Panc1 (cell line): ENCODE data around the gene PTRH1. TPM values are rescaled to one million over a fixed set of nuclear protein-coding genes. Genes with fewer than 3 reads are reported as not detected.

Experiments used
- ATAC-seq: fragments of 200-7000 bp; cut with Tn5 transposase; 2 replicates; pipeline ENCODE4 v1.9.1; 2020; ENCODE audit warnings: mild to moderate bottlenecking, moderate library complexity
- BruUV-seq: library from RNA; stranded (reverse); fragments of 400-500 nt; replicated peaks from 2 replicates; lab custom pipeline; 2021; lab: Mats Ljungman, UMichigan
- CTCF ChIA-PET: fragments of 300-600 bp; sonication (Branson Sonifier 250); formaldehyde crosslinking; loops from one replicate; lab custom pipeline; 2022; ENCODE audit warnings: antibody characterized with exemption; lab: Charles Lee
- POLR2A ChIA-PET: fragments of 300-600 bp; sonication (Branson Sonifier 250); formaldehyde crosslinking; loops from one replicate; lab custom pipeline; 2022; ENCODE audit warnings: antibody characterized with exemption; lab: Charles Lee
- DNase-seq: peaks from one replicate; pipeline ENCODE4 v3.0.0-alpha.2; 2010; ENCODE audit warnings: low read depth, low spot score
- H3K27ac ChIP-seq: 2 replicates; pipeline ENCODE4 v1.5.1; 2011; ENCODE audit warnings: mild to moderate bottlenecking, low read length, inconsistent platforms
- H3K27me3 ChIP-seq: fragments of 200-500 bp; sonication (Bioruptor generic); 2 replicates; pipeline ENCODE4 v1.6.0; 2014; ENCODE audit warnings: low read length, inconsistent platforms; ENCODE audit not compliant: control insufficient read depth, insufficient read depth
- H3K36me3 ChIP-seq: fragments of 200-500 bp; sonication (Bioruptor generic); 2 replicates; pipeline ENCODE4 v1.5.1; 2014; ENCODE audit warnings: inconsistent platforms, mild to moderate bottlenecking, low read length, moderate library complexity; ENCODE audit not compliant: control insufficient read depth, insufficient read depth
- H3K4me1 ChIP-seq: 2 replicates; pipeline ENCODE4 v1.5.1; 2011; ENCODE audit warnings: inconsistent platforms, mild to moderate bottlenecking, low read length, moderate library complexity; ENCODE audit not compliant: control insufficient read depth, insufficient read depth
- H3K4me3 ChIP-seq, 2 experiments: 2 replicates each; pipeline ENCODE4 v1.5.1; 2011 to 2012; ENCODE audit warnings: low read depth in 2 of 2, low read length in 2 of 2, mild to moderate bottlenecking in 2 of 2, inconsistent platforms in 1 of 2, moderate library complexity in 1 of 2
- H3K9me3 ChIP-seq: fragments of 200-500 bp; sonication (Bioruptor generic); 2 replicates; pipeline ENCODE4 v1.5.1; 2014; ENCODE audit warnings: low read depth, mild to moderate bottlenecking, inconsistent platforms, low read length, moderate library complexity; ENCODE audit not compliant: control insufficient read depth, insufficient read depth
- CTCF ChIP-seq: fragments of 450-650 bp; IDR thresholded peaks from 2 replicates; pipeline ENCODE4 v1.5.1; 2017; ENCODE audit warnings: mild to moderate bottlenecking
- POLR2AphosphoS5 ChIP-seq: IDR thresholded peaks from 2 replicates; pipeline ENCODE4 v1.6.1; 2012; ENCODE audit warnings: mild to moderate bottlenecking, low read depth, low read length, moderate library complexity
- REST ChIP-seq, 2 experiments: IDR thresholded peaks; 2 replicates each; pipeline ENCODE4 v1.6.1; 2011 to 2012; ENCODE audit warnings: low read depth in 2 of 2, control low read depth in 1 of 2, low read length in 1 of 2, mild to moderate bottlenecking in 1 of 2, moderate library complexity in 1 of 2; ENCODE audit not compliant: insufficient read depth in 1 of 2
- SIN3A ChIP-seq: IDR thresholded peaks from 2 replicates; pipeline ENCODE4 v1.6.1; 2012; ENCODE audit warnings: low read depth, mild to moderate bottlenecking, low read length, moderate library complexity, borderline replicate concordance; ENCODE audit not compliant: insufficient read depth
- TCF7L2 ChIP-seq: IDR thresholded peaks from 2 replicates; pipeline ENCODE4 v1.6.1; 2011; ENCODE audit warnings: mild to moderate bottlenecking, low read depth, low read length, inconsistent platforms
- in situ Hi-C: cut with HindIII; loops from 2 replicates; pipeline ENCODE4 v1.10.0; 2016; ENCODE audit warnings: low sequenced_read_pairs, low pct_unique_long_range_greater_than_20kb
- intact Hi-C: fragments of 100-400 bp; cut with micrococcal nuclease; formaldehyde crosslinking; loops from one replicate; pipeline ENCODE4 v1.10.0; 2022; ENCODE audit not compliant: unreplicated experiment
- total RNA-seq: library from RNA; stranded (reverse); gene quantifications from one replicate; pipeline ENCODE4 v1.2.1, GENCODE V29; 2021; ENCODE audit not compliant: unreplicated experiment

The PTRH1 gene
- total RNA-seq, 1 experiment from 2014 or later, result 13.8 TPM

GRCh38 chr9:127667127-127667844 is 48.2 kb downstream of the PTRH1 start:
- Histone ChIP-seq H3K4me3 (no peak overlapping the region), H3K4me1 (no peaks in the 10 kb centered on the region), H3K27ac (no peak overlapping the region), H3K27me3 (no peaks in the 10 kb centered on the region), H3K9me3 (no peaks in the 10 kb centered on the region), H3K36me3 (peaks cover 3% of the 10 kb centered on the region)
- in situ Hi-C loops (no loop called here), intact Hi-C loops (no loop called here)
- CTCF ChIA-PET, result no interaction called here
- BruUV-seq, result no TSS peak
- no peak for TF ChIP-seq TCF7L2
- no peak for TF ChIP-seq CTCF
- no peak for TF ChIP-seq REST (IDR thresholded peaks at IDR 0.05; ENCODE audit: insufficient read depth in 1 of 2, low read depth in 2 of 2, low read length in 1 of 2)
- TF ChIP-seq SIN3A, result no peak
- TF ChIP-seq POLR2AphosphoS5, result no peak
- ATAC-seq (no peak), DNase-seq (no peak)
- POLR2A ChIA-PET, result interaction anchor here (0.6 kb wide), 1 partner anchor 35 kb away, joined by 7 read pairs; no protein-coding TSS in a partner anchor

- intact Hi-C loops, result no loop called here
- ATAC-seq, result no peak
- CTCF ChIA-PET, result no interaction called here
- no peak overlapping the region for H3K27ac ChIP-seq
- H3K9me3 ChIP-seq, result no peaks in the 10 kb centered on the region
- no TSS peak for BruUV-seq
- no peak for DNase-seq
- H3K36me3 ChIP-seq, result peaks cover 3% of the 10 kb centered on the region
- H3K4me3 ChIP-seq, result no peak overlapping the region
- POLR2A ChIA-PET, result interaction anchor here (0.5 kb wide), 1 partner anchor 105 kb away, joined by 9 read pairs; no protein-coding TSS in a partner anchor
- in situ Hi-C loops, result no loop called here
- no peaks in the 10 kb centered on the region for H3K4me1 ChIP-seq
- no peaks in the 10 kb centered on the region for H3K27me3 ChIP-seq
- no peak for TF ChIP-seq SIN3A
- TF ChIP-seq TCF7L2, result no peak
- TF ChIP-seq REST (IDR thresholded peaks at IDR 0.05; ENCODE audit: insufficient read depth in 1 of 2, low read depth in 2 of 2, low read length in 1 of 2), result no peak
- no peak for TF ChIP-seq CTCF
- no peak for TF ChIP-seq POLR2AphosphoS5
Observed at GRCh38 chr9:127664678-127665507, 50.6 kb downstream of the PTRH1 start.
